NCI-H446 treated with DMSO at 0.1 percent for 48 hours (cell line): ENCODE measurements around the gene MYO1A.
A peak's percentile ranks its signal among the peaks of the same experiment; 100 is the strongest.
"Not testable (repeated sequence)": the region's sequence is repeated elsewhere in the genome, so short reads cannot be mapped to it uniquely, and the experiment has no call there.

Experiments
- DNase-seq: peaks from one replicate; lab custom pipeline; 2025; lab: John Stamatoyannopoulos, UW

Gene MYO1A

GRCh38 chr12:56993346-56993745, 56.6 kb downstream of the MYO1A start:
- DNase-seq: no peak

- DNase-seq: no peak
Measured at GRCh38 chr12:56991319-56992246, 58.3 kb downstream of the MYO1A start.

GRCh38 chr12:56990648-56991318, 59.1 kb downstream of the MYO1A start:
- no peak for DNase-seq

- DNase-seq: no peak
Measured at GRCh38 chr12:56989861-56990610, 59.9 kb downstream of the MYO1A start.

GRCh38 chr12:56988207-56988739, 61.7 kb downstream of the MYO1A start:
- DNase-seq: no peak

GRCh38 chr12:56987551-56988053, 62.3 kb downstream of the MYO1A start:
- DNase-seq: peak; percentile 49

GRCh38 chr12:56987011-56987410, 62.9 kb downstream of the MYO1A start:
- no peak for DNase-seq

GRCh38 chr12:56985714-56986113, 64.2 kb downstream of the MYO1A start:
- DNase-seq: not testable (repeated sequence)

GRCh38 chr12:56983386-56983785, 66.5 kb downstream of the MYO1A start:
- DNase-seq: no peak

GRCh38 chr12:56982578-56983236, 67.2 kb downstream of the MYO1A start:
- not testable (repeated sequence) for DNase-seq

- no peak for DNase-seq
Measured at GRCh38 chr12:56980941-56981530, 68.9 kb downstream of the MYO1A start.

GRCh38 chr12:56980268-56980667, 69.7 kb downstream of the MYO1A start:
- no peak for DNase-seq

- no peak for DNase-seq
Measured at GRCh38 chr12:56979628-56980027, 70.3 kb downstream of the MYO1A start.
